Upper lobe of right lung (tissue), 1 donor: ENCODE results near the gene UPF3A. TPM values are rescaled to one million over a fixed set of nuclear protein-coding genes. Genes with fewer than 3 reads are reported as not detected.
A peak's percentile ranks its signal among the peaks of the same experiment; 100 is the strongest.
"Not testable (repeated sequence)": the region's sequence is repeated elsewhere in the genome, so short reads cannot be mapped to it uniquely, and the experiment has no call there.

Source experiments
- ATAC-seq: fragments of 200-7000 bp; cut with Tn5 transposase; one replicate; pipeline ENCODE4 v1.9.1; 2020; ENCODE audit warnings: mild to moderate bottlenecking, moderate library complexity
- DNase-seq: peaks from one replicate; pipeline ENCODE4 v3.0.0-alpha.2; 2020
- H3K27ac ChIP-seq: fragments of 200-600 bp; one replicate; pipeline ENCODE4 v1.8.0; 2022
- H3K27me3 ChIP-seq: fragments of 200-600 bp; one replicate; pipeline ENCODE4 v1.8.0; 2022; ENCODE audit warnings: mild to moderate bottlenecking
- H3K36me3 ChIP-seq: fragments of 200-600 bp; one replicate; pipeline ENCODE4 v1.8.0; 2022
- H3K4me1 ChIP-seq: fragments of 200-600 bp; one replicate; pipeline ENCODE4 v1.8.0; 2022
- H3K4me3 ChIP-seq: fragments of 200-600 bp; one replicate; pipeline ENCODE4 v1.8.0; 2022; ENCODE audit warnings: mild to moderate bottlenecking
- H3K9me3 ChIP-seq: fragments of 200-600 bp; one replicate; pipeline ENCODE4 v1.8.0; 2022
- intact Hi-C: fragments of 100-400 bp; cut with DNase I; formaldehyde crosslinking; loops from one replicate; pipeline ENCODE4 v1.11.0; 2022
- total RNA-seq: library from RNA; stranded (reverse); fragmentation: NEBNext Ultra II Directional; extraction: Animal tissue kit (Norgen Biotek cat#: 25700); gene quantifications from one replicate; pipeline ENCODE4 v1.2.1, GENCODE V29; 2021
- TF ChIP-seq, protein P1 (sequence below): fragments of 200-600 bp; IDR thresholded peaks from one replicate; pipeline ENCODE4 v1.8.0; 2022; ENCODE audit warnings: antibody characterized with exemption
- donor health status: DM: no; HTN: yes; CAD: no; lungs with severe emphysema.

UPF3A gene
- total RNA-seq, 1 donor from 2014 or later = 35.6 TPM

- DNase-seq (no peak), ATAC-seq (no peak)
- intact Hi-C loops = no loop called here
- Histone ChIP-seq H3K36me3 (no peaks in the 10 kb centered on the region), H3K27ac (no peak overlapping the region), H3K4me3 (no peak overlapping the region), H3K27me3 (no peaks in the 10 kb centered on the region), H3K4me1 (no peaks in the 10 kb centered on the region), H3K9me3 (no peaks in the 10 kb centered on the region)
- TF ChIP-seq, protein P1, sequence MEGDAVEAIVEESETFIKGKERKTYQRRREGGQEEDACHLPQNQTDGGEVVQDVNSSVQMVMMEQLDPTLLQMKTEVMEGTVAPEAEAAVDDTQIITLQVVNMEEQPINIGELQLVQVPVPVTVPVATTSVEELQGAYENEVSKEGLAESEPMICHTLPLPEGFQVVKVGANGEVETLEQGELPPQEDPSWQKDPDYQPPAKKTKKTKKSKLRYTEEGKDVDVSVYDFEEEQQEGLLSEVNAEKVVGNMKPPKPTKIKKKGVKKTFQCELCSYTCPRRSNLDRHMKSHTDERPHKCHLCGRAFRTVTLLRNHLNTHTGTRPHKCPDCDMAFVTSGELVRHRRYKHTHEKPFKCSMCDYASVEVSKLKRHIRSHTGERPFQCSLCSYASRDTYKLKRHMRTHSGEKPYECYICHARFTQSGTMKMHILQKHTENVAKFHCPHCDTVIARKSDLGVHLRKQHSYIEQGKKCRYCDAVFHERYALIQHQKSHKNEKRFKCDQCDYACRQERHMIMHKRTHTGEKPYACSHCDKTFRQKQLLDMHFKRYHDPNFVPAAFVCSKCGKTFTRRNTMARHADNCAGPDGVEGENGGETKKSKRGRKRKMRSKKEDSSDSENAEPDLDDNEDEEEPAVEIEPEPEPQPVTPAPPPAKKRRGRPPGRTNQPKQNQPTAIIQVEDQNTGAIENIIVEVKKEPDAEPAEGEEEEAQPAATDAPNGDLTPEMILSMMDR = no peak
Measured at GRCh38 chr13:114334305-114335053, 53.1 kb downstream of the UPF3A start.

- H3K4me3 ChIP-seq, H3K27me3 ChIP-seq, H3K4me1 ChIP-seq, ATAC-seq, H3K36me3 ChIP-seq, H3K9me3 ChIP-seq, DNase-seq, H3K27ac ChIP-seq, intact Hi-C loops: not testable (repeated sequence)
Measured at GRCh38 chr13:114336457-114336856, 55.1 kb downstream of the UPF3A start.

- Histone ChIP-seq H3K27ac (no peak overlapping the region), H3K36me3 (no peaks in the 10 kb centered on the region), H3K27me3 (no peaks in the 10 kb centered on the region), H3K4me3 (no peak overlapping the region), H3K9me3 (no peaks in the 10 kb centered on the region), H3K4me1 (no peaks in the 10 kb centered on the region)
- no peak for DNase-seq
- ATAC-seq = no peak
- intact Hi-C loops = no loop called here
- TF ChIP-seq, protein P1 = no peak
Measured at GRCh38 chr13:114338959-114339358, 57.6 kb downstream of the UPF3A start.

DNA sequence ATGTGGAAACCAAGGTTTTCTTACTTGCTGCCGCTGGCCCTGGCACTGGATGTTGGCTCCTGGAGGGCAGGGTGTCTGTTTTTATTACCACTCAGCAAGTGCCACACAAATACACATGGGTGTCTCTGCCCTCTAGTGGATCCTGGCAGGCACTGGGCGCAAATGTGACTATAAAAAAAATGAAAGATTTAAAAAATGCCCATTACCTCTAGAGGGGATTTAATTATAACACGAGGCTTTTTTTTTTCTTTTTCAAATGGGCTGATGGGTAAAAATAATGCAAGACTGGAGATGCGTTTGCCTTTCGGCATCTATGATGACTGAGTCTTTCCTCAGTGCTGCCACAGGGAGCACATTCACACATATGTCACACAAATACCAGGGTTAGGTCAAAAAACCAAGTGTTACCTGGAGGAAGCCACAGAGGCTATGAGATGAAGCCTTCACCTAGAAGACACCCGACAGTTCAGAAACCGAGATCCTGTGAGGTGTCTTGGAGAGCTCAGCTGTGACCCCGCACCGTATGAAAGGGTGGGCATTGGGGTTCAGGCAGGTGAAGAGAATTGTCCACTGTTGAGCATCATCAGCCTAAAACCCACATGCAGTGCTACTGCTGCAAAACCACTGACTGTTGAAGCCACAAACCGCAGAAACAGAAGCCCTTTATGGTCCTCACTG, 58.6 kb downstream of the UPF3A start:
- Histone ChIP-seq H3K27me3 (no peaks in the 10 kb centered on the region), H3K4me1 (no peaks in the 10 kb centered on the region), H3K36me3 (no peaks in the 10 kb centered on the region), H3K4me3 (no peak overlapping the region), H3K27ac (no peak overlapping the region), H3K9me3 (no peaks in the 10 kb centered on the region)
- ATAC-seq (peak; percentile 41), DNase-seq (no peak)
- intact Hi-C loops = no loop called here
- TF ChIP-seq, protein P1 = peak; percentile 61

- intact Hi-C loops = no loop called here
- DNase-seq = no peak
- no peaks in the 10 kb centered on the region for H3K36me3 ChIP-seq
- H3K9me3 ChIP-seq = no peaks in the 10 kb centered on the region
- TF ChIP-seq, protein P1 = no peak
- peak; percentile 39 for ATAC-seq
- H3K4me3 ChIP-seq = no peak overlapping the region
- H3K27me3 ChIP-seq = no peaks in the 10 kb centered on the region
- no peaks in the 10 kb centered on the region for H3K4me1 ChIP-seq
- H3K27ac ChIP-seq = no peak overlapping the region
Measured at GRCh38 chr13:114341003-114341777, 59.8 kb downstream of the UPF3A start.

DNA sequence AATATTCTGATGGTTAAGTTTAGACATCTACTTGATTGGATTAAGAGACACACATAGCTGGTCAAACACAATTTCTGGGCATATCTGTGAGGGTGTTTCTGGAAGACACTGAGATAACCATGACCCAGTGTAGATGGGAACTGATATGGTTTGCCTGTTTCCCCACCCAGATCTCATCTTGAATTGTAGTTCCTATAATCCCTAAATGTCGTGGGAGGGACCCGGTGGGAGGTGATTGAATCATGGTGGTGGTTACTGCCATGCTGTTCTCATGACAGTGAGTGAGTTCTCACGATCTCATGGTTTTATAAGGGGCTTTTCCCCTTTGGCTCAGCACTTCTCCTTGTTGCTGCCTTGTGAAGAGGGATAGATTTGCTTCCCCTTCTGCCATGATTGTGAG, 65.9 kb downstream of the UPF3A start:
- intact Hi-C loops, DNase-seq, H3K27me3 ChIP-seq, H3K36me3 ChIP-seq, H3K27ac ChIP-seq, H3K9me3 ChIP-seq, ATAC-seq, H3K4me3 ChIP-seq, H3K4me1 ChIP-seq: not testable (repeated sequence)
